ACC112 (cell line): ENCODE measurements around the gene TYMS.

Experiments used
- H2AFZ ChIP-seq: fragments of 200-600 bp; sonication (generic); one replicate; pipeline ENCODE4 v1.6.0; 2017; ENCODE audit warnings: antibody characterized with exemption, low read length; ENCODE audit not compliant: unreplicated experiment
- H3K27ac ChIP-seq: fragments of 200-600 bp; sonication (generic); 2 replicates; pipeline ENCODE4 v1.5.1; 2014; ENCODE audit warnings: low read depth, mild to moderate bottlenecking, antibody characterized with exemption, low read length, moderate library complexity
- H3K27me3 ChIP-seq: fragments of 200-600 bp; sonication (generic); 2 replicates; pipeline ENCODE4 v1.6.1; 2014; ENCODE audit warnings: mild to moderate bottlenecking, antibody characterized with exemption, low read length, moderate library complexity, mixed read lengths; ENCODE audit not compliant: insufficient read depth
- H3K36me3 ChIP-seq: fragments of 200-600 bp; sonication (generic); 2 replicates; pipeline ENCODE4 v1.6.1; 2016; ENCODE audit warnings: mild to moderate bottlenecking, antibody characterized with exemption, low read length, moderate library complexity, mixed read lengths; ENCODE audit not compliant: insufficient read depth
- H3K4me1 ChIP-seq: fragments of 200-600 bp; sonication (generic); one replicate; pipeline ENCODE4 v1.6.1; 2016; ENCODE audit warnings: low read length, mixed read lengths; ENCODE audit not compliant: insufficient read depth, unreplicated experiment, control insufficient read depth
- H3K4me3 ChIP-seq: fragments of 200-600 bp; sonication (generic); 2 replicates; pipeline ENCODE4 v1.5.1; 2014; ENCODE audit warnings: mild to moderate bottlenecking, low read depth, low read length
- H3K79me2 ChIP-seq: fragments of 200-600 bp; sonication (generic); one replicate; pipeline ENCODE4 v1.6.0; 2016; ENCODE audit warnings: low read length; ENCODE audit not compliant: control insufficient read depth, unreplicated experiment, insufficient read depth

The TYMS gene

DNA sequence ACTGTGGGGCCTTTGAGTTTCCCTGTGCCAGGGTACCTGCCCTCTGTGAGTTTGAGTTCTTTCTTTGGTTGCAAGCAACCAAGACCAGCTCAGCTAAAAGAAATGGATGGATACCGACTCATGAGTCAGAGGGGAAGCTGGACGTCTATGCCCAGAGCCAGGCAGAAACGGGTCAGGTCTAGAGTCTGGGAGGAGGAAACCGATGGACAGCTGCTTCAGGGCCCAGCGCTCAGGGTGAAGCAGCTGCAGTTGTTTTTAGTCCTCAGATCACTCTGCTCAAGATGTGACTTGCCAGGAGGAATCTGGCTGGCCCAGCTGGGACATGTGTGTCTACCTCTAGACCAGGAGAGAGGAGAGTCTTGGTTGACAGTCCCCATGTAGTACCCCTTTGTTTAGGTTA, 10.1 kb upstream of the TYMS start:
- Histone ChIP-seq H3K4me1 (peaks cover 4% of the 10 kb centered on the region), H3K27ac (no peak overlapping the region)

GRCh38 chr18:649341-649740, 8.1 kb upstream of the TYMS start:
- H3K79me2 ChIP-seq, result no peaks in the 10 kb centered on the region
- no peak overlapping the region for H2AFZ ChIP-seq
- peaks cover 4% of the 10 kb centered on the region for H3K4me1 ChIP-seq
- H3K36me3 ChIP-seq, result no peaks in the 10 kb centered on the region
- peaks cover 2% of the 10 kb centered on the region; the same call in 1 of the 2 replicates for H3K27me3 ChIP-seq
- H3K27ac ChIP-seq, result no peak overlapping the region
- H3K4me3 ChIP-seq, result no peak overlapping the region

More for the DNA sequence above, 10.1 kb upstream of the TYMS start:
- H3K27me3 ChIP-seq, result peaks cover 15% of the 10 kb centered on the region; the same call in 1 of the 2 replicates
- H3K4me3 ChIP-seq, result no peak overlapping the region
- no peak overlapping the region for H2AFZ ChIP-seq
- no peaks in the 10 kb centered on the region for H3K36me3 ChIP-seq
- no peaks in the 10 kb centered on the region for H3K79me2 ChIP-seq

- Histone ChIP-seq H3K27me3 (no peaks in the 10 kb centered on the region), H3K27ac (no peak overlapping the region), H2AFZ (no peak overlapping the region), H3K4me1 (peaks cover 4% of the 10 kb centered on the region), H3K4me3 (no peak overlapping the region), H3K36me3 (no peaks in the 10 kb centered on the region), H3K79me2 (peaks cover 2% of the 10 kb centered on the region)
These were observed 7.0 kb upstream of the TYMS start for GRCh38 chr18:650428-650858.

- no peak overlapping the region for H3K27ac ChIP-seq
- H3K4me1 ChIP-seq, result peaks cover 4% of the 10 kb centered on the region
- H3K27me3 ChIP-seq, result no peaks in the 10 kb centered on the region
- no peaks in the 10 kb centered on the region for H3K36me3 ChIP-seq
- peaks cover 13% of the 10 kb centered on the region for H3K79me2 ChIP-seq
- no peak overlapping the region for H3K4me3 ChIP-seq
- H2AFZ ChIP-seq, result no peak overlapping the region
These were observed 5.3 kb upstream of the TYMS start for GRCh38 chr18:652131-652530.

DNA sequence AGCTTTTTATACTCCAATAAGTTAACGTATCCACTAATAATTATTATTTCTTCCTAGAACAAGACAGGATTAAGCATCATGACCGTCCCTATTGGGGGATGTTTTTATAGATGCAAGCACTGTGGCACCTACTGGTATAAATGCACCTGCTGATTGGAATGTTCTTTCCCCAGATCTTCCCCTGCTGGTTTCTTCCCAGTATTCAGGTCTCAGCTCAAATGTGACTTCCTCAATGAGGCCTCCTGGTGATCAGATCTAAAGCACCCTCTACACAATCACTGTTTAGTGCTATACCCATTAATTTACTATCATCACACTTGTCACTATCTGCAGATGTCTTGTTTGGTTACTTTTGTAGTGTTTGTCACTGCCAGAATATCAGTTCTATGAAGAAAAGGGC, 3.9 kb upstream of the TYMS start:
- H3K4me3 ChIP-seq, result no peak overlapping the region
- H3K27ac ChIP-seq, result no peak overlapping the region
- H3K4me1 ChIP-seq, result peaks cover 4% of the 10 kb centered on the region
- peaks cover 16% of the 10 kb centered on the region for H3K79me2 ChIP-seq
- H3K27me3 ChIP-seq, result no peaks in the 10 kb centered on the region
- no peak overlapping the region for H2AFZ ChIP-seq
- H3K36me3 ChIP-seq, result no peaks in the 10 kb centered on the region

GRCh38 chr18:654601-655000, 2.9 kb upstream of the TYMS start:
- Histone ChIP-seq H2AFZ (no peak overlapping the region), H3K4me1 (peaks cover 6% of the 10 kb centered on the region), H3K79me2 (peaks cover 27% of the 10 kb centered on the region), H3K4me3 (no peak overlapping the region), H3K27me3 (no peaks in the 10 kb centered on the region), H3K36me3 (peaks cover 4% of the 10 kb centered on the region; the same call in 1 of the 2 replicates), H3K27ac (no peak overlapping the region)

DNA sequence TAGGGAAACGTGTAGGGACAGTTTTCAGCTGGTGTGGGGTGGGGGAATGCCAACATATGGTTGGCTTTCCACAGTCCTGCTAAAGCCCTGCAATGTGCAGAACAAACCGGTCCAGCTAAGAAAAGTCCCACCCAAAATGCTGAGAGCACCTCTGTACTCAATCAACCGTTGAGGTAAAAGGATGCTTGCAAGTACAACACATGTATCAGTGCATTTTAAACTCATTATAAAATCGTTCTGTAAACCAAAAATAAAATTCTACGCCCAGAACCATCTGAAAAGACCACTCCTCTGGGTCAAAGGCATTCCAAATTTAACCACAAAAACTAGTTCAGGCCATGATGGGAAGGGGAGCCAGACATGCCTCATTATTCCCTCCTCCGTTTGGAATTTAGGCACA, 2.0 kb upstream of the TYMS start:
- Histone ChIP-seq H3K27ac (no peak overlapping the region), H3K4me1 (peaks cover 6% of the 10 kb centered on the region), H3K27me3 (no peaks in the 10 kb centered on the region), H2AFZ (no peak overlapping the region), H3K4me3 (no peak overlapping the region), H3K36me3 (peaks cover 13% of the 10 kb centered on the region), H3K79me2 (peaks cover 35% of the 10 kb centered on the region)

DNA sequence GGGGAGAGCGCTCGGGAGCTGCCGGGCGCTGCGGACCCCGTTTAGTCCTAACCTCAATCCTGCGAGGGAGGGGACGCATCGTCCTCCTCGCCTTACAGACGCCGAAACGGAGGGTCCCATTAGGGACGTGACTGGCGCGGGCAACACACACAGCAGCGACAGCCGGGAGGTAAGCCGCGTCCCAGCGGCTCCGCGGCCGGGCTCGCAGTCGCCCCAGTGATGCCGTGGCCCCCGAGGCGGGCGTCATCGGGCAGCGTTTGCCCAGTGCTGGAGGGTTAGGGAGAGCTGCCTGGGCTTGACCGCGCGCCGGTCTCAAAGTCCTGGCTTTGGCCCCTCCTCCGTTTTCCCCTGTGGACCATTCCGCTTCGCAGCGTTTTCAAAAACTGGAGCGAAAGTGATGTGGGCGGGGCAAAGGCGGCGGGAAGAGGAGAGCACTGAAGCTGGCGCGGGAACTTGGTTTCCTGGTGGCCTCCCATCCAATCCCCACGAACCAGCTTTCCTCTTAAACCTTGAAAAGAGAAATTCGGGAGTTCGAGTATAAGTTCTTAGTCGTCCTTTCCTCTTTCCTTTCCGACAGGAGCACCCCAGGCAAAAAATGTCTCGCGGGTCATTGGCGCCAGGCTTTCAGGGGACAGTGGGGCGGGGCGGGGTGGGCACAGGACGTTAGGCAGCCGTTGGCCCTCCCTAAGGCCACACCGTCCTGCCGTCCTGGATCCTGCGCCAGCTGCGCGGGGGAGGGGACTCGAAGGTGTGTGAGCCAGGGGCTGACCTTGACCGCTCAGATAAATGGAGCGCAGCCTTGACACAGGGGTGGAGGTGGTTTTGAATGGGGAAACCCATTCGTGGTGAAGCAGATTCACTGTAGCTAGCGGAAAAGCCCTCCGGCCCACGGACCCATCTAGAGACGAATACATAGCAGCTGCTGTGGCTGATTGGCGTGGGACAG, 821 bp downstream of the TYMS start:
- peaks cover 52% of the 10 kb centered on the region for H3K79me2 ChIP-seq
- peak overlapping the region; percentile 57 for H2AFZ ChIP-seq

DNA sequence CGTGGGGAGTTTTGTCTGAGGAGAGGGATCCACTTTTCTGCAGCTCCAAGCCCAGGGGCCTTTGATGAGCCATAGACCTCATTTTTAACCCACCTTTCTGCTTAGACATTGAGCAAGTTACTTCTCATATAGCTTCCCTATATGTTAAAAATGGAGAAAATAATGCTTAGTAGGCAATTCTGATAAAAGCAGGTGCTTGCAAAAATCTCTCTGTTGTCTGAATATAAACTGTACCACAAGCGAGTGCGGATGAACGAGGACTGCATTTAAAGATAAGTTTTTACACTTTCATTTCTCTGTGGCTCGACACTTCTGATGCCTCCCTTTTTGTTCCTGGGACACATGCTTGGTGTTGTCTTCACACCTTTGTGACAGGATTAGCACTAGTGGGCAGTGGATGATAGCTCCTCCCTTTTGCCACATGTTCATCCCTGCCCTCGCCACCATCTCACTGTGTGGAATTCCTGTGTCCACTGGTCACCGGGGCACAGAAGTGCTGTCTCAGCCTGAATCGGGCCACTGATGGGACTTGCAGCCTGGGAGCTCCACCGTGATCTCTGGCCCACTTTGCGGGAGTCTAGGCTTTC, 1.6 kb downstream of the TYMS start:
- no peaks in the 10 kb centered on the region for H3K27me3 ChIP-seq
- H2AFZ ChIP-seq, result peak overlapping the region; percentile 50
- H3K27ac ChIP-seq, result peak overlapping the region; percentile 71; the same call in 1 of the 2 replicates

More for the DNA sequence above, 821 bp downstream of the TYMS start:
- Histone ChIP-seq H3K27me3 (no peaks in the 10 kb centered on the region), H3K4me3 (peak overlapping the region; percentile 92), H3K36me3 (peaks cover 30% of the 10 kb centered on the region), H3K4me1 (peaks cover 6% of the 10 kb centered on the region), H3K27ac (peak overlapping the region; percentile 71)

GRCh38 chr18:659597-659996, 2.1 kb downstream of the TYMS start:
- H3K4me1 ChIP-seq, result peaks cover 6% of the 10 kb centered on the region
- peak overlapping the region; percentile 92; the same call in 1 of the 2 replicates for H3K4me3 ChIP-seq
- H3K79me2 ChIP-seq, result peaks cover 52% of the 10 kb centered on the region
- no peak overlapping the region for H3K27ac ChIP-seq
- peaks cover 30% of the 10 kb centered on the region for H3K36me3 ChIP-seq
- no peak overlapping the region for H2AFZ ChIP-seq
- no peaks in the 10 kb centered on the region for H3K27me3 ChIP-seq

More for the DNA sequence above, 1.6 kb downstream of the TYMS start:
- peak overlapping the region; percentile 92 for H3K4me3 ChIP-seq
- peaks cover 6% of the 10 kb centered on the region for H3K4me1 ChIP-seq
- H3K79me2 ChIP-seq, result peaks cover 52% of the 10 kb centered on the region
- H3K36me3 ChIP-seq, result peaks cover 30% of the 10 kb centered on the region
